ENCODE data around the gene CD244.
"Not testable (repeated sequence)": the region's sequence is repeated elsewhere in the genome, so short reads cannot be mapped to it uniquely, and the experiment has no call there.

CD244 gene

DNA sequence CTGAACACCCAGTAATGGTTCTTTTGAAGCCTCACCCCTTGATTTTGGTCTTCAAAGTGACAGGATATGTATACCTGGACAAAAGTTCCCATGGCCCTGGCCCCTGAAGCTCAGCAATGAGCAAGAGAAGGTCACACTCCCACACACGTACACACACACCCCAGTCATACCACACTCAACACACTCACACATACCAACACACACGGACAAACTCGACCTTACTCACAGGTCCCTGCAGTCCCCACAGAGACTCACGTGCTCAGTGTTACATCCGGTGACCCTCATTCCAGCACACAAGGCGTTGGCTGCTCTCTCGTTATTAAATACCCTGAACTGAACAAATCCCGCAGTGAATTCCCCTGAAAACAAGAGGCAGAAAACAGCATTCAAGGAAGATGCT, 16.4 kb upstream of the CD244 start:
- DNase-seq (ENCODE audit: low read depth in 2 of 2) = no peak

DNA sequence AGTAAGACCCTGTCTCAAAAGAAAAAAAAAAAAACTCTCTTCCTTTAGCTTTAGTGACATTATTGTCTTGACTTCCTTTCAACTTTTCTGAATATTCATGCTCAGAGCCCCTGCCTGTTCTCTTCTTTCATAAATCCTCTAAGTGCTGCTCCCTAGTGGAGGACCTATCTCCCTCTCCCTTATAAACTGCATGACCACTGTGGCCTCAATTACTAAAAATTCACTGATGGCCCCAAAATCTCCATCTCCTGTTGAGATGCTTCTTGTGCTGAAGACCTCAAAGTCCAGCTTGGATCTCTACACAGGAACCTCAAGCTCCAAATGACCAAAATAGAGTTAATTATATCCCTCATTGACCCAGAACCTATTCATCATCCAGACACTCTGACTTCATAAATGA, 14.5 kb upstream of the CD244 start:
- no peak for DNase-seq (ENCODE audit: low read depth in 2 of 2)

GRCh38 chr1:160876311-160876710, 13.6 kb upstream of the CD244 start:
- DNase-seq (ENCODE audit: low read depth in 2 of 2) = no peak

DNA sequence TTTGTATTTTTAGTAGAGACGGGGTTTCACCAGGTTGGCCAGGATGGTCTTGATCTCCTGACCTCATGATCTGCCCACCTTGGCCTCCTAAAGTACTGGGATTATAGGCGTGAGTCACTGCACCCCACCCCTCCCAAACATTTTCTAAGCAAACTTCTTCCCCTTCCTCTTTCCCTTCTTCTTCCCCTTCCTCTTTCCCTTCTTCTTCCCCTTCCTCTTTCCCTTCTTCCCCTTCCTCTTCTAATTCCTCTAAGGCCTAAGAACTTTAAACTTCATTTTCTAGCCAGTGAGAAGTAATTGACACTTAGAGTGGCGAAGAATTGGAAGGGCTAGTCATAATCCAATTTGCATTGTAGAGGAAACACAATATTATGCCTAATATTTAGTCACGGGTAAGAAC, 12.9 kb upstream of the CD244 start:
- not testable (repeated sequence) for DNase-seq (ENCODE audit: low read depth in 2 of 2)

DNA sequence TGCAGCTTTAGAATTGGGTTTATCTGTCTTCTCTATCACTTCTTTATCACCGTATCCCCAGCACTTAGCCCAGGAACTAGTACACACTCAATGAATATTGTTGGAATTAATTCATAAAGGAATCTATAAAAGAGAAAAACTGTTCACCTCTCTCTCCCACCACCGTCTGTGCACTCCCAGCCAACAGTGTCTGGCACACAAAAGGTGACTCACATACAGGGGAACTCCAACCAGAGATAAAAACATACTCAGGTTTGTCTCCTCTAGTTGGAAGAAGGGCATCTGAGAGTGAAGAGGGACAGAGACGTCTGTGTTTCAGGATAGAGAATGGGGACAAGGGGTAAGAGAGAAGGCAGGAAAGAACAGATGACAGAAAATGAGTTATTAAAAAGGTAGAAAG, 12.2 kb upstream of the CD244 start:
- DNase-seq (ENCODE audit: low read depth in 2 of 2) = no peak

DNA sequence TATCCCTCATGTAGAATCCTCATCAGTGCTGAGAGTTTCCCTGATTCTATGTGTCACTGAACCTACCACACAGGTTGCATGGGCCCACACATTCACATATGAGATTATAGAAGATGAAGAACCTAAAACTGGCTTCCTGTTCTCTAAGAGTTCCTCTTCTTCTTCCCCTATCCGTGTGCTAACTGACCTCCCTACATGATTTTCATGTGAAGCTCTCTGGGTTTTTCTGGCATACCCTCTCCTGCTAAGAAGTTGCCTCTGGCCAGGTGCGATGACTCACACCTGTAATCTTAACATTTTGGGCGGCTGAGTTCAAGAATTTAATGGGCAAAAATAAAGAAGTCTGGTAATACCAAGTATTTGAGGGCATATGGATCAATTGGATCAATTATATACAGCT, 5.5 kb upstream of the CD244 start:
- DNase-seq (ENCODE audit: low read depth in 2 of 2) = no peak

DNA sequence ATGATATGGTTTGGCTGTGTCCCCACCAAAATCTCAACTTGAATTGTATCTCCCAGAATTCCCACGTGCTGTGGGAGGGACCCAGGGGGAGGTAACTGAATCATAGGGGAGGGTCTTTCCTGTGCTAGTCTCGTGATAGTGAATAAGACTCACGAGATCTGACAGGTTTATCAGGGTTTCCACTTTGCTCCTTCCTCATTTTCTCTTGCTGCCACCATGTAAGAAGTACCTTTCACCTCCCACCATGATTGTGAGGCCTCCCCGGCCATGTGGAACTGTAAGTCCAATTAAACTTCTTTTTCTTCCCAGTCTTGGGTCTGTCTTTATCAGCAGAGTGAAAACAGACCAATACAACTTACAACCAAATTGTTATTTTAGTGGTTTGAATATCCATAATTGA, 5.0 kb upstream of the CD244 start:
- not testable (repeated sequence) for DNase-seq (ENCODE audit: low read depth in 2 of 2)

GRCh38 chr1:160866695-160867260, 4.1 kb upstream of the CD244 start:
- DNase-seq (ENCODE audit: low read depth in 2 of 2) = no peak

GRCh38 chr1:160866001-160866694, 3.5 kb upstream of the CD244 start:
- no peak for DNase-seq (ENCODE audit: low read depth in 2 of 2)

DNA sequence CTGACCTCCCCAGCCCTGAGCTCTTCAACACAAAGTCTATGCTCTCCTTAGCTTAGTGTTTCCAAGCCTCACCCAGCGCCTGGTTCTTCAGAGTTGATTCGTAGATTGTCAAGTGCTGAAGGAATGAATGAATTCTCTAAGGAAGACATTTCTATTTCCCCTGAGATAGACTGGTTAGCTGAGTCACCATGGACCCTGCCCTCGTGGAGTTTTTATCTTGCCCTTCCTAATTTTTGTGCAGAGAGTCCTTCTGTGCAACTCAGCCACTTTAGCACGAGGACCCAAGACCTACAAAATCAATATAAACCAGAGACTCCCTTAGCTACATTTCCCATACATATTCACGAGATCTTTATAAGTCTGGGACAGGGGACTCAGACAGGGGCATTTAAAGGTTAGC, 2.6 kb upstream of the CD244 start:
- no peak for DNase-seq (ENCODE audit: low read depth in 2 of 2)

- DNase-seq (ENCODE audit: low read depth in 2 of 2) = no peak
Observed at GRCh38 chr1:160864173-160864572, 1.5 kb upstream of the CD244 start.

DNA sequence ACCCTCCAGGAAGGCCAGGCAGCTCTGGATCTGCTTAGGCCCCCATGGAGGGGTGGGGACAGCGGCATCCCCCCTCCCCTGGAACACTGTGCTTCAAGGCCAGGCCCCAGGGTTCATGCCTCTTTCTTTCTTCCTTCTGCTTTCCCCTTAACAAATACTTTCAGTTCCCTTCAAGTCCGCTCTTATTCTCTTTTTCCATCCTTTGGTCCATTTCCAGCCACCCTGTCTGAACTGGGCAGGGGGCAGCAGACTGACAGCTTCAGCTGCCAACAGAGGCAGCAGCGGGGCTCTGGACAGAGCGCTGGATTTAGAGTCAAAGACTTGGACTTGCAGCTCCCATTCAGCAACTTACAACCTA, 1.1 kb upstream of the CD244 start:
- DNase-seq (ENCODE audit: low read depth in 2 of 2) = no peak

DNA sequence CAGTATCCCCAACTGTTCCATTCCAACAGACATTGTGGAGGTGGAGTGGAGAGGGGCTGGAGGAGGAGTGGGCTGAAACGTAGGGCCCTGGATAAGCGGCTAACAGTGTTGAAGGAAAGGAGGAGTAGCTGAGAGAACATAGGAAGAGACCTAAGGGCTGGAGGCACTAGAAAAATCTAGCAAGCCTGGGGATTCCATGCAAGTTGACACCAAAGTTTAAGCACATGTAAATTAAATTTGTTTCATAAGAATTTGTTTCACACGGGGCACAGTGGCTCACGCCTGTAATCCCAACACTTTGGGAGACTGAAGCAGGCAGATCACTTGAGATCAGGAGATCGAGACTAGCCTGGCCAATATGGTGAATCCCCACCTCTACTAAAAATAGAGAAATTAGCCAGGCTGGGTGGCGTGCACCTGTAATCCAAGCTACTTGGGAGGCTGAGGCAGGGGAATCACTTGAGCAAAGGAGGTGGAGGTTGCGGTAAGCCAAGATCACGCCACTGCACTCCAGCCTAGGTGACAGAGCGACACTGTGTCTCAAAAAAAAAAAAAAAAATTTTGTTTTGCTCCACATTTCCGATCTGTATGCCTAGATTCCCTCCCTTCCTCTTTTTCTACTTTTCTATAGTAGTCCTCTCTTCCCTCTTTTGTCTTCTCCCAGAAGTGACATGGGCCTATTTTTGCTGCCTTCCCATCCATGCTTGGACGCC, 530 bp upstream of the CD244 start:
- no peak for DNase-seq (ENCODE audit: low read depth in 2 of 2)

DNA sequence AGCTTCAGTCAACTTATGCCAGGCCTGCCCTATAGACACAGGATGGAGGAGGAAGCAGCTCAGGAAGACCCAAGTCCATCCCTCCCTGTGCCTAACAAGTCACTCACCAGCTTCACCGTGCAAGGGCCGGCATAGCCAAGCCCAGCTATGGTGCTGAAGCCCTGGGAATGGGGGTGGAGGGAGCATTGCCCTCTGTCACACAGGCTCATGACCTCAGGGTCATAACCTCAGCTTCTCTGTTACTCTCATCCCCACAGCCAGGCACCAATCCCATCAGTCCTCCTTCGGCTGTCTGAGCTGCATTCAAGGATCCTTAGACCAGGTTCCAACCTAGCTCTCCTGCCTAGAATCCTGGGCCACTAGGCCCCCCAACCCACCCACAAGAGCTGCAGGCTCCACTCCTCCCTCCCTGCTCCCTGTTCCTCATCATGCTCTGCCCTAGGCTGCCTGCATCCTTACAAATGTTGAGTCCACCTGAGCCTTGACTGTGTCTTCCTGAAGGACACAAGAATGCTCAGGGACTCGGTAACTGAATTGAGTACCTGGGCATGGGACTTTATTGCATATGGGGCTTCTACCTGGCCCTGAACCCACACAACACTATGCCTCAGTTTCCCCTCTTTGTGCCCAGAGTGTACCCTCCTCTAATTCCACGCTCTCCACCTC, 1.7 kb downstream of the CD244 start:
- no peak for DNase-seq (ENCODE audit: low read depth in 2 of 2)

DNA sequence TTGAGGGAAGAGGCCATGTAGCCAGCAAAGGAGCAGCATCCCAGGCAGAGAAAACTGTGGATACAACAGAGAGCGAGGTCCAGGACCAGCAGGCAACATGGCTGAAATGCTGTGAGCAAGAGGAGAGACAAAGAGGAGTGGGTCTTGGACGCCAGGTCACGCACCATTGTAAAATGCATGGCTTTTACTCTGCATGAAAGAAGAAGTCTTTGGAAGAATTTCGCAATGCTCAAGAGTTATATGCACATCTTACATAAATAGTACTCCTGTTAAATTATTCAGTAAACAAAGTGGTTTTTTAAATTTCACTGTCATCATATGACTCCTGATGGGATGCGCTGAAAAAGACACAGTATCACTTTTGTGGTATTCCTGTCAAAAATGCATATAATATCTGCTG, 3.5 kb downstream of the CD244 start:
- no peak for DNase-seq (ENCODE audit: low read depth in 2 of 2)

- no peak for DNase-seq (ENCODE audit: low read depth in 2 of 2)
Observed at GRCh38 chr1:160858507-160858906, 4.2 kb downstream of the CD244 start.

- no peak for DNase-seq (ENCODE audit: low read depth in 2 of 2)
Observed at GRCh38 chr1:160858097-160858496, 4.6 kb downstream of the CD244 start.

DNA sequence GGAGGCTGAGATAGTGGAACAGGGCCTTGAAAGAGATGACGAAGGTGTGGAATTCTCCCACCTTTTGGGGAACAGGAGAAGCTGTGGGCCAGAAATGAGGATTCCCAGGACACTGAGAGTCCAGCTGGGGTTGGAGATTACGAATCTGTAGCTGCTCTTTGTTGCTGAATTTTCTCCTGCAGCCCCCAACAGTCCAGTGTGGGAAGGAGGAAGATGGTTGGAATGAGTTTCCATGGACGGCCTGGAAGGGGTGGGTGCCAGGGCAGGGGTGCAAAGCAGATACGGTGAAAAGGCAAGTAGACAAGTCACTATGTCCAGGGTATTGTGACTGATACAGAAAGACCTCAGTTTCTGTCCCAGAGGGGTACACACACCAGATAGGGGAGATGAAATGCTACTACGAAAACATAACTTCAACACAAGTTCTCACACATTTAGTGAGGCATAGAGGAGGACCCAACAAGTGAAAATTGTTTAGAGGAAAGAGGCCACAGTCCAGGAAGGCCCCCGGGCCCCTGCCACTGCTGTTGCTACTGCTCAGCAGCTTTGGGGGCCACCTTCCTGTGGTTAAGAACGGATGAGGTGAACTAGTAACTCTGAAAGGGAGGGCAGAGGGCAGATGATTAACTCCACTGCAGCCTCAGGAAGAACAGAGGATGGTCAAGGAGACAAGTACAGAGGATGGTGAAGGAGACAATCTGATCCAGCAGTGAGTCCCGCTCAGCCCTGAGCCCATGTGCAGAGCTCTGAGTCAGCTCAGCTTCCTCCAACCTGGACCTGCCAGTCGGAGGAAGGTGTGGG, 7.3 kb downstream of the CD244 start:
- no peak for DNase-seq (ENCODE audit: low read depth in 2 of 2)

- DNase-seq (ENCODE audit: low read depth in 2 of 2) = no peak
Observed at GRCh38 chr1:160853754-160854153, 8.9 kb downstream of the CD244 start.

DNA sequence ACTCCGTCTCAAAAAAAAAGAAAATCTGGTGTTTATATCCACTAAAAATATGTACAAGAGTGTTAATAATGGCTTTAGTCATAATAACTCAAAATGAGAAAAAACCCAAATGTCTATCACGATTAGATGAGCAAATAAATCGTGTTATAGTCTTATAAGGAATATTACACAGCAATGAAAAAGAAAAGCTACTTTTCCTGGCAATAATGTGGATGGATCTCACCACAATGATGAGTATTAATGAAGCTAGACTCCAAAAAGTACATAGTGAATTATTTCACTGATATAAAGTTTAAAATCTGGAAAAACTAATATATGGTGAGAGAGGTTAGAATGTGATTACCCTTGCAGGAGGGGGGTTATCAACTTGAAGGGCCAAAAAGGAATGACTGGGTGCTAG, 9.7 kb downstream of the CD244 start:
- no peak for DNase-seq (ENCODE audit: low read depth in 2 of 2)

DNA sequence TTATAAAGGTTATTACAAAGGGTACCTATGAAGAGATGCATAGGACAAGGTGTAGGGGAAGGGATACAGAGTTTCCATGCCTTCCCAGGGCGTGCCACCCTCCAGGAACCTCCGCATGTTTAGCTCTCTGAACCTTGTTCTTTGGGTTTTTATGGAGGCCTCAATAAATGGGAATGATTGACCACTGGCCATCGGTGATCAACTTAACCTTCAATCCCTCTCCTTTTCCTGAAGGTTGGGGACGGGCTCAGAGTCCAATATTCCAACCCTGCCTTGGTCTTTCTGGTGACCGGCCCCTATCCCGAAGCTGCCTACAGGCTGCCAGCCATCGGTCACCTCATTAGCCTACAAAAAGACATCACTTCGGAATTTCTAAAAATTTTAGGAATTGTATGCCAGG, 11.7 kb downstream of the CD244 start:
- DNase-seq (ENCODE audit: low read depth in 2 of 2) = no peak

GRCh38 chr1:160850541-160850940, 12.1 kb downstream of the CD244 start:
- DNase-seq (ENCODE audit: low read depth in 2 of 2) = no peak

All from stimulated activated CD8-positive, alpha-beta memory T cell treated with anti-CD3 and anti-CD28 coated beads, Interleukin-7, amount 100 ng/mL, for 1 hour (primary cell).